Right ventricle myocardium superior (tissue), 1 donor: ENCODE measurements around the gene TUSC2. TPM values are rescaled to one million over a fixed set of nuclear protein-coding genes. Genes with fewer than 3 reads are reported as not detected.

Experiments
- ATAC-seq: fragments of 200-7000 bp; cut with Tn5 transposase; one replicate; pipeline ENCODE4 v1.9.1; 2020; ENCODE audit warnings: mild to moderate bottlenecking; ENCODE audit not compliant: poor library complexity
- DNase-seq: peaks from one replicate; pipeline ENCODE4 v3.0.0-alpha.2; 2020
- intact Hi-C: fragments of 100-400 bp; cut with DNase I; formaldehyde crosslinking; loops from one replicate; pipeline ENCODE4 v1.11.2; 2022
- long read RNA-seq: library from polyadenylated mRNA; unstranded; transcript quantifications from one replicate; pipeline ENCODE4 v2.0.0, GENCODE V29; 2021
- total RNA-seq: library from RNA; stranded (reverse); fragmentation: NEBNext Ultra II Directional; extraction: Animal tissue kit (Norgen Biotek cat#: 25700); gene quantifications from one replicate; pipeline ENCODE4 v1.2.1, GENCODE V29; 2021
- donor health status: DM: no; HTN: yes; CAD: no; lungs with severe emphysema.

TUSC2 gene, protein sequence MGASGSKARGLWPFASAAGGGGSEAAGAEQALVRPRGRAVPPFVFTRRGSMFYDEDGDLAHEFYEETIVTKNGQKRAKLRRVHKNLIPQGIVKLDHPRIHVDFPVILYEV
- 28.2 TPM for total RNA-seq
- long read RNA-seq, transcript TUSC2-201 (3 exons, 1,691 nt), result major isoform, 69 of 76 reads
- long read RNA-seq, partial matches to known transcripts, result 1 of 76 reads
- long read RNA-seq, other reads (novel, unspliced or antisense), result 4 of 76 reads

DNA sequence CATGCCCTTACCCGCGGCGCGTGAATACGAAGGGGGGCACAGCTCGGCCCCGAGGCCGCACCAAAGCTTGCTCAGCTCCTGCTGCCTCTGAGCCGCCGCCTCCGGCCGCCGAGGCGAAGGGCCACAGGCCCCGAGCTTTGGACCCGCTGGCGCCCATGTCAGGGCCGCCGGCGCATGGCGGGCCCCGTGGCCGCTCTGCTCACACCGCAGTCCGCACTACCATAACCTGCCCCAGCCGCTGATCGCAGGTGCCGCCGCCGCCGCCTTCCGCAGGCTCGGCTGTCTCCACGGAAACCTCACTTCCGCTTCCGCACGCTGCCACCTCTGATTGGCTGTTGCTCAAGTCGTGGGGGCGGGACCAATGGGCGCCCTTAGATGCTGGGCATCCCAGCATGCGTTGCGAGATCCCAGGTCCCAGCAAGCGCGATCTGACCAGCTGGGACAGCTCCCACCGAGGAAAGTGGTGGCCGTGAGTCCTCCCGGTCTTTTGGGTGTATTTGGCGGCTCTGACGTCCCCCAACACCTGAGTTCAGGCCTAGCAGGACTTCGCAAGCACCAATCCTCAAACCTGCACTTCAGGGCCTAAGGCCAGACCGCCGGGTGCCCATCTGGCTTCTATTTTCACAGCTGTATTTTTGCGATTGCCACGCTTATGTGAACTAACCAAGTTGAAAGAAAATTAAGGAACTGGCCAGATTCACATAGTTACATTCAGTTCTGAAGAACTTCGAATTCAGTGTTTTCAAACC lies at the start of gene TUSC2:
Gene TUSC2, minus strand, starts transcription at position 281 of the 749 bp plus-strand sequence. Its CDS starts 124 bp downstream, at position 157.
- intact Hi-C loops, result no loop called here
- DNase-seq, result peak; percentile 99
- peak; percentile 91 for ATAC-seq

DNA sequence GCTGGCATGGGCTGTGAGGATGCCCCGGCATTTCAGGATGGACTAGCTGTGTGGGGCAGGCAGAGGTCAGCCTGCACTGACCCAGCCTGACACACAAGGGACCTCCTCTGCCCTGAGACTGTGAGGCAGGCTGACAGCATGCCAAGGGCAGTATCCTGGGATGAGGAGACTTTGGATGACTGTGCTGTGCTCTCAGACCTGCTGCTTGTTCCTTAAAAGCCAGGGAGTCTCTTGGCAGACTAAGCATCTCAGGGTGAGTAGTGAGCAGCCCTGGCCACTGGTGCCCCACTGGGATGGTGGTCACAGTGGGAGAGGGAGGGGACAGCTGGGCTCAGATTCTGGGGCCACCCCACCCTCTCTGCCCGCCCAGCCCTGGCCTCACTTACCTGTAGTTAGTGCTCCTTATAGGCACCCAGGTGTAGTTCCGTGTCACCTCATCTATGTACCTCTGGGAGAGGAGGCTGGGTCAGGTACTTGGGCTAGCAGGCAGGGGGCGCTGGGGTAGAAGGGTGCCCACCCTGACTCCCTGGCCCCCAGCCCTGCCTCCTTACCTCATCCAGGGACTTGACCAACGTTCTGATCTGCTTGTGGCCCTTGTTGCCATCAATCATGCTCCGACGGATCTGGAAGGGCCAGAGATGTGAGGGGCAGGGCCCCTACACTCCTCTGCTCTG lies 47.4 kb upstream of the TUSC2 start:
- intact Hi-C loops, result no loop called here

DNA sequence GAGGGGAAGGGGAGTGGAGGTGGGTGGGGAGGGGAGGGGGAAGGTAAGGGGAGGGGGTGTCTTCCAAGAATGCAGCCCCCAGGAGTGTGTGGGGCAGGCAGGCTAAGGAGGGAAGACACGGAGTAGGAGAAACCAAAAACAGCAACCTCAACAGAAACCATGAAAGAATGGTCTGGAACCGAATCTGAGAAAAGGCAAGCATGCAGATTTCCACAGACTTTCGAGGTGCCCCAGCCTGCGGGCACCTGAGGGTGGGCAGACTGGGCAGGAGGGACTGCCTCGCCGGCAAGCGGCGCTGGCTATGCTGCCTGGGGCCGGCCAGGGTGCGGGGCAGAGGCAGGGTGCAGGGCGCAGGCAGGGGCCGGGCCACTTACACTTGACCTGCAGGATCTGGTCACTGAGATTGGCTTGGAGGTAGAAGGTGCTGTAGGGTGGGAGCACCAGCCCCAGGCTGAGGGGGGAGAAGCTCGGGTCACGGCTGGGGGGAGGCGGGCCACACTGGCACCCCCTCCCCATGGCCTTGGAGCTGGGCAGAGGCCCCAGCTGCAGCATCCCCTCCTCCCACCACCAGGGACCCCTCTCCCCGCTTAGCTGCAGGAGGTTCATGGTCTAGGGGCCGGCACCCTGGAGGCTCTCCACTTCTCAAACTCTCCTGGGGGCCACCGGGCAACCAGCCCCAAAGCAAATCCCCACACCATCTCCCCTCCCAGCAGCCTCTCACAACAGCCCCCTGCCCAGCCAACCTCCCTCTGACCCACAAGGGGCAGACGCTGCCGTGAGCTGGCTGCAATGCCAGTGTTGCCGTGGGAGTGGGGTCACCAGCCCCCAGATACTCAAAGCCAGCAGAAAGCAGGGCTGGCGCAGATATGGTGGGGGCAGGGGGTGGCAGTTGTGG lies 46.6 kb upstream of the TUSC2 start:
- ATAC-seq, result no peak
- DNase-seq, result no peak
- intact Hi-C loops, result no loop called here

More for the DNA sequence above, 47.4 kb upstream of the TUSC2 start:
- ATAC-seq (no peak), DNase-seq (no peak)

DNA sequence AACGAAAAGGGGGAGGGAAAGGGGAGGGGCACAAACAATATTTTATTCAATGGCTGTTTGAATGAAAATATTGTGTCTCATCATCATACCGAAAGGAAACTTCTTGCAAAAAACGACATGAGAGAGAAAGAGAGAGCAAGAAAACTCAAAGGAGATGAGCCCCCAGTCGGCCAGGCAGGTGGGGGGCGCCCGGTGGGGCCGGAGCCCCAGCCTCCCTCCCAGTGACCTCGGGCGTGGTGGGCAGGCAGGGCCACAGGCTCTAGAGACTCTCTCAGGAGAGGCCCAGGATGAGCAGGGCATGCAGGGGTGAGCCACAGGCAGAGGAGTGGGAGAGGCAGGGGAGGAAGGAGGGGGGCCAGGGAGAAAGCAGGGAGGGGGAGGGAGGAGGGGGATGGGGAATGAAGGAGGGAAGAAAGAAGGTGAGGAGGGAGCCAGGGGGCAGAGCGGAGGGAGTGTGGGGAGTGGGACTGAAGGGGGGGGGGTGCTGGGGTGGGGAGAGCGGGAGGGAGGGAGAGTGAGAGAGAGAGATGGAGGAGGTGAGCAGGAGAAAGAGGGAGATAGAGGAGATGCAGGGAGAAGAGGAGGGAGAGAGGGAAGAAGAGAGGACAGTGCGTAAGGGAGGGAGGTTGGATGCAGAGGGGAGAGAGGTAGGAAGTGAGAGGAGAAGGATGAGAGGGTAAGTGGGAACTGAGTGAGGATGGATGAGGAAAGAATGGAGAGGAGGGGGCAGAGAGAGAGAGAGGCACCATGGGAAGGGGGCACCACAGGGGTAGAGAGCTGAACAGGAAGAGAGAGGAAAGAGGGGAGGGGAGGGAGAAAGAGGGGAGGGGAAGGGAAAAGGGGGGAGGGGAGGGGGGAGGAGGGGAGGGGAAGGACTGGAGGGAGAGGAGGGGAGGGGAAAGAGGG lies 45.4 kb upstream of the TUSC2 start:
- intact Hi-C loops, result no loop called here
- ATAC-seq (no peak), DNase-seq (no peak)

DNA sequence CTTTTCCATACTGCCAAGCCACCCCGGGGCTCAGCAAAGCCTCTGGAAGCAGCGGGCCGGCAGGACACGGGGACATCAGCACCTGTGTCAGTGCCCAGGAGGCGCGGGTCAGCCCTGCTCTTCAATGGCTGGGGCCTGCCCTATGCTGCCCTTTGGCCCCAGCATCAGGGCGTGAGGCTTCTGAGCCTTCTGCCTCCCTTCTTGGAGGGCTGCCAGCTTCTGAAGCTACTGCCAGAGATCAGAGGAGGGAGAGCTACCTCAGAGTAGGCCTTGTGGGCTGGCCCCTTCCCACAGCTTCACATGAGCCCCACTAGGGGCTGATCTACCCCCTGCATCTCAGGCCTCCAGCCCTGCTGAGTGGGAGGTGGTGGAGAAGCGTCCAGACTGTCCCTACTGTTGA lies 44.3 kb upstream of the TUSC2 start:
- ATAC-seq (no peak), DNase-seq (no peak)
- intact Hi-C loops, result no loop called here

DNA sequence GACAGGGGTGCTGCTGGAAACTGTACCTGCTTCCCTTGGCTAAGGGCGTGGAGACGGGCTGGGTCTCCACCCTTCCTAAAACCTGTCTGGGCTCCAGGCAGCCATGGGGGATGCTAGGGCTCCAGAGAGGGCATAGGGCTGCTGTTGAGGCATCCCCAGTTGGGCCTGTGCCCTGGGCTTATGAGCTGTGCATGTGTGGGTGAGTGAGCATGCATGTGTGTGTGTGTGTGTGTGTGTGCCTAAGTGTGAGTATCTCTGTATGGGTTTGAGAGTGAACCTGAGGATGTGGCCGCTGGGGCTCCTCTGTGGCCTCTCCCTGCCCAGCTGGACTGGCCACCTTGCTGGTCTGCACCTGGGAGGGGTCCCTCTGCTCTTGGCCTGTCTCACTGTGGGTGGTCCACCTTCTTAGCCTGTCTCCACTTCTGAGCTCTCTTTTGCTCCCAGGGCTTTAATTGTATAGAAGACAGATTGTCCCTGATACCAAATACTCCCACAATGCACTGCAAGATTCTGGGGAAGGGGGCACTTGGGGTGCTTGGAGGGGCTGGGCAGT lies 43.2 kb upstream of the TUSC2 start:
- DNase-seq (no peak), ATAC-seq (no peak)
- intact Hi-C loops, result no loop called here

DNA sequence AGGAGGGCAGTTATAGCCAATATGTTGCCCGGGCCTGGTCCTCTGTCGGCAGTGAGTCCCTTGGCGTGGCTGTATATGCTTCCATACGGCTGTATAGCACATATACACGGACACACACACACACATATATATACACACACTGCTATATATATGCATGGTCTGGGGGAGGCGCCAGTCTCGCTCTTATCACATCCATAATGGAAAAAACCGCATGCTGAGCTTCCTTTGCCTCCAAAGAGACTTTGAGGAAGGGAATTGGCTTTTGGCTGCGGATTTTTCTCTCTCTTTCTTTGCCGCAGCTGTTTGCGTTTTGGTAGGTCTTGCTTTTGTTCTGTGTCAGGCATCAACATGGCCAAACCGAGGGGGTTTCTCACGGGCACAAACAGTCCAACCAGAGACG lies 42.6 kb upstream of the TUSC2 start:
- no peak for DNase-seq
- ATAC-seq, result no peak
- intact Hi-C loops, result no loop called here

DNA sequence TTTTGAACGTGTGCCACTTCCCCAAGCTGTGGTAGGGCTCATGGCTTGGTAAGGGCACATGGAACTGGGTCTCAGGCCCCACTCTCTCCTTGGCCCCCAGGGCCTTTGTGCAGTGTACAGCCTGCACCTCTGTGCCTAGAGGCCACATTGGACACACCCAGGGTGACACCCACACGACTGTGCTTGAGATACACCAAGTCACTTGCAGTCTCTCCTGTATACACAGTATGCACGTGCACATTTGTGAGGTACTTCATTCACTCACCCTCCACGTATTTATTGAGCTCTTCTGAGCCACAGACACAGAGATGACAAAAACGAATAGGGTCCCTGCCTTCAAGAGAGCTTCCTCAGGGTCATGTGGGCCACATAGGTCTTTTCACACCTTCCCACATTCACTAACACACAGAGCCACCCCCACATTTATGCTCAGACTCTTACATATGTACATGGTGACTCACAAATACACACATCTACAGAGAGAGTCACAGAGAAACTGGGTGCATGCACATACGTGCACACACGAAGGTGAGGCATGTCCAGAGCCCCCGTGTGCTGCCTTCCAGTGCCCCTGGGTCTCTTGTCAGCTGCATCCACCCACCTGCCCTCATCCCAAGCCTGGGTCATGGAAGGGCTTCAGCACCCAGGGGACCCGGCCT lies 41.1 kb upstream of the TUSC2 start:
- ATAC-seq, result no peak
- DNase-seq, result no peak
- intact Hi-C loops, result no loop called here

DNA sequence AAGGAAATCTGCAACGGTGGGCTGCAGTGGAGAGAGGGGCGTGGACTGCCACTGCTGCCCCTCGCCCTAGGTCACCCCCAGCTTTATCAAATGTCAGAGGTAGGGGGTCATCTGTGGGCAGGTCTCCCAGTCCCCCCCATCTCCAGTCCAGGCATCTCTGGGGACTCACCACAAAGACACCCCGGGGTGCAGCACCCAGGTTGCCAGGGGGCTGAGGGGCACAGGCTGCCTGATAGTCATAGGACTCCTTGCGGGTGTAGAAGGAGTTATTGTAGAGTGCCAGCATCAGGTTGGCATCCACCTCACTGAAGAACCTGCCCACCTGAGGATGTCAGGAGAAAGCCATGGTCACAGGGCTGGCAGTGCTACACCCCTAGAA lies 37.8 kb upstream of the TUSC2 start:
- no peak for ATAC-seq
- intact Hi-C loops, result no loop called here
- DNase-seq, result no peak

DNA sequence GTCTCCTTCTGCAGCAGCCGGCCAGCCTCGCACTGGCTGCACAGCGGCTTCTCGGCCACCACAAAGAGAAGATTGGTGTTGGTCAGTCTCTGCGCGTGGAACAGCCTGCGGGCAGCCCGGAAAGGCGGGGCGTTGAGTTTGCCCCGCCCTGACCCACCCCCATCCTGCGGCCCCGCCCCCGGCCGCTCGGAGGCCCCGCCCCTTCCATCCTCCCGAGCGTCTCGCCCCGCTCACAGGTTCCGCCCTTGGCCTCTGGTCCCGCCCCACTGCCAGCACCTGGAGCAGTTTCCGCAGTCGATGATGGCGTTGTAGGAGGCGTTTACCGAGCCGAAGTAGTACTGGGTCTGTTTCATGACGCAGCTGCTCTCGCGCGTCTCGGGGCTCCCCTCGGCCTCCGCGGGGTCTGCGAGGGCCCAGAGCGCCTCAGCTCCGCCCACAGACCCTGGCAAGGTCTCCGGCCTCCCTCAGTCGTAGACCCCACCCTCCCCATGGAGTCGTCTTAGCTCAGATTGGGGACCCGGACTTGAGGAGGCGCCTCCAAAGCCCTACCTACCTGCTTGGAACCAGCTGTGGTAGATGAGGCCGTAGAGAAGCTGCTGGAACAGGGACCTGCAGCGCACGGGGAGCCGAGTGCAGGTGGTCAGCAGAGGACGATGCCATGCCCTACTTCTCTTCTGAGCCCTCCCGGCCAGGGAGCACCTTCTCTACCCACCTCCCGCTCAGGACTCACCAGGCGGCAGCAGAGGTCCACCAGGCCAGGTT lies 37.2 kb upstream of the TUSC2 start:
- ATAC-seq, result peak; percentile 92
- DNase-seq, result peak; percentile 91
- intact Hi-C loops, result no loop called here

DNA sequence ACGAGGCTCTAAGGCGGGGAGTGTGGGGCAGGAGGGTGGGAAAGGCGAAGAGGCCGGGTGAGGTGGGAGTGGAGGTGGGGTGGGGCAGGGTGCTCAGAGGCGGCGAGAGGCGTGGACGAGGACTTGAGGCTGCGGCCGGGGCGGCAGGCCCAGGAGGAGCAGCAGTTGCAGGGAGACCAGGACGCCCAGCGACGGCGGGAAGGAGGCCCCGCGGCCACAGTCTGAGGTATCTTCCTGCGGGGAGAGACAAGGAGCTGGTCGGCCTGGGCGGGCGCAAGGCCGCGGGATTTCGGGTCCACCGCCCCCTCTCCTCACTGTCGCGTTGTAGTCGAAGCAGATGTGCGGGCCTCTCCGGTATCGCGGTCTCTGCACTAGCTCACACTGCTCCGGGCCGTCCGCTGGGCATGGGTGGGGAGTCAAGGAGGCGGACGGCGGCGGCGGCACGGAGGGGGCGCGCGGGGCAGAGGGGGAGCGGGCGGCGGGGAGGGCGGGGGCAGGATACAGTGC lies 36.6 kb upstream of the TUSC2 start:
- intact Hi-C loops, result no loop called here

DNA sequence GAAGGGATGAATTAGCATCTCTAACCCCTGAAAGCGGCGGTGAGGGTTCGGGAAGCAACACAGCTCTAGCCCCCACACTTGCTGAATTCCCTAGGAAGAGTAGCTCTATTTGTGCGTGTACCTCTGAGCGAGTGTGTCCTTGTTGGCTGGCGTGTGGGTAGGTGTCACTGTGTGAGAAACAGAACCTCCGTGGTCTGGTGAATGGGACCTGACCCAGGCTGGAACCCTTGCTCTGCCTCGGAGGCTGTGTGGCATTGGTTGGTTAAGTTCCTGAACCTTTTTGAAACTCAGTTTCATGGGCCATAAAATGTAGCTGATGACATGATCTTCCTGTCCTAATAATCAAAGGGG lies 31.7 kb upstream of the TUSC2 start:
- DNase-seq, result no peak
- intact Hi-C loops, result no loop called here
- ATAC-seq, result no peak

More for the DNA sequence above, 36.6 kb upstream of the TUSC2 start:
- ATAC-seq (peak; percentile 33), DNase-seq (no peak)

DNA sequence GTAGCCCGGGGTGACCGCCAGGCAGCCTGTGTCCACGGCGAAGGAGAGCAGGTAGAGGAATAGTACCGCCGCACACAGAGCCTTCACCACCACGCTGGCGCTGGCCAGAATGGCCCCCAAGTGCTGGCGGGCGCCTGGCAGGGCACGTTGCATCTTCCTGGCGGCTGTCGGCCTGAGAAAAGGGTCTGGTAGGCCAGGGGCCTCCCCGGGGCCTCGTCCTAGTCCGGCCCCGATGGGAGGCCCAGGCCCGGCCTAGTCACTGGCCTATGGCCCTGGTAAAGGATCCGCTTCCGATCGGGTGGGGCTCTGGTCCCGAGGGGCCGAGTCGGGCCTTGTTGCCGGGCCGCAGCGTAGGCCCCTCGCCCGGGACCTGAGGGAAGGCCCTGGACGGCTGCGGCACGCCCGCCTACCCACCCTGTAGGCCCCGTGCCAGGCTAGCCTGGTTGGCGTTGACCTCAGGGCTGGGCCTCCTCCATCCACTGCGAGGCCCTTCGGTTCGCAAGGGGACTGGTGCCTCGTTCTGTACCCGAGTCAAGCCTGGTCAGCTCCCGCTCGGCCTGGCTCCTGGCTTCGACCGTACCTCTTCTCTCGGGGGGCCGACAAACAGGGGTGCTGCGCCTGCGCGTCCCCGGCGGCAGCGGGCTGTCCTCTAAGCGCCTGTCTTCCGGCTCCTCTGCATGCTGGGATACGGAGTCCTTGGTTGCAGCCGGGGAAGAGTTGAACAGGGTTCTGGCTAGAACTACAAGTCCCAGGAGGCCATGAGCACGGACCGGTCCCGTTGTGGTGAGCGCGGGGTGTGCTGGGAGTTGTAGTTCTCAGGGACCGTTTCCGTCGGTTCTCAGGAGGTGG lies 31.1 kb upstream of the TUSC2 start, which contains the start of gene TMEM115:
Gene TMEM115, minus strand, starts transcription at position 611 of the 849 bp plus-strand sequence. Its CDS starts 458 bp downstream, at position 153.
- ATAC-seq, result peak; percentile 97
- intact Hi-C loops, result no loop called here

DNA sequence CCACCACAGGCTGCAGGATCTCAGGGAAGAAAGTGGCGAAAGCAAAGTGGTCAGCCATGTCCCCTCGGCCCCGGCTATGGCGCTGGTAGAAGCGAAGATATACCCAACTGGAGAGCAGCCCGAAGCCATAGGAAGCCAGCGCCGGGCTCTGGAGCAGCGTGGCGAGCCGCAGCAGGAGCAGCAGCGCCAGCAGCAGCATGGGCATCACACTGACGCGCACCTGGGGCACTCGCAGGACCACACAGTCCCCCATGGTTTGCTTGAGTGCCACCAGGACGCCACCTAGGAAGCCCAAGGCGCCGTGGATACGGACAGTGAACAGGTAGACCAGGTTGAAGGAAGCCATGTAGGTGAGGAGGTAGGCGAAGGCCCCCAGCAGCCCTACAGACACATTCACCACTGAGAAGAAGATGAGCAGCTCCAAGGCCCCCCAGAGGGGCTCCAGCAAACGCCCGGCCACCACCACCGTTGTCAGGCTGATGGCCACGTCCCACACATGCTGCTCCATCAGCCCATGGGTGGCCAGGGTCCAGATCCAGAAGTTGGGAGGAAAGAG lies 30.4 kb upstream of the TUSC2 start:
- intact Hi-C loops, result no loop called here
- DNase-seq (no peak), ATAC-seq (no peak)

More for the DNA sequence above, 31.1 kb upstream of the TUSC2 start, which contains the start of gene TMEM115:
- peak; percentile 97 for DNase-seq

DNA sequence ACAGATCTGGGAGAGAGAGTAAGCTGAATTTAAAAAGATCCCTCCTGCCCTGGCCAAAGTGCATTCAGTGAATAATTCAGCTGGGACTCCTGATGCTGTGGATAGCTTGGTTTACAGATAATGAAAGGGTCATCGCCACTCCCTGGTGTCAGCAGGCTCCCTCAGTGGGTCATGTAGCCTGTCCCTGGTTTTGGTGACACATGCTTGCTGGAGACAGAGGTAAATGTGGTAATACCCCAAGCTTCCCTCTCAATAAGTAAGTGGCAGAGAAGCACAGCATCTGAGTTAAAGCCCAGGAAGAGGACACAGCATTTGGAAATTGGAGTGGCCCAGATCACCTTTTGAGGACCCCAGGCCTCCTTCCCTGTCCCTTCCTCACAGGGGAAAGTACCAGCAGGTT lies 29.5 kb upstream of the TUSC2 start:
- no peak for DNase-seq
- ATAC-seq, result no peak
- intact Hi-C loops, result no loop called here
